ENCODE measurements around the gene KATNB1. TPM values are rescaled to one million over a fixed set of nuclear protein-coding genes. Genes with fewer than 3 reads are reported as not detected.

KATNB1 gene
- 83.7 TPM for polyA plus RNA-seq (2012; ENCODE audit: insufficient read length, low read depth)

GRCh38 chr16:57735755-57736418 is at the start of gene KATNB1:
Gene KATNB1, plus strand, starts transcription at chr16:57735770. Its CDS starts 1,474 bp downstream, at chr16:57737244.
- peak; percentile 8; the same call in 1 of the 2 replicates for TF ChIP-seq SIN3A (IDR thresholded peaks at IDR 0.05; ENCODE audit: borderline replicate concordance, insufficient read depth, low read length)
- TF ChIP-seq POLR2AphosphoS5 (IDR thresholded peaks at IDR 0.05; ENCODE audit: low read depth, low read length), result no peak
- TF ChIP-seq FOXP2 (optimal IDR thresholded peaks at IDR 0.05; ENCODE audit: borderline replicate concordance, extremely low read depth, extremely low read length, insufficient read depth), result peak; percentile 36
- TF ChIP-seq REST (IDR thresholded peaks at IDR 0.05; ENCODE audit: insufficient read depth in 1 of 2, low read depth in 2 of 2, low read length in 2 of 2), result no peak
- TF ChIP-seq TAF1 (IDR thresholded peaks at IDR 0.05; ENCODE audit: borderline replicate concordance, insufficient read depth, low read length), result no peak

- TF ChIP-seq POLR2AphosphoS5 (IDR thresholded peaks at IDR 0.05; ENCODE audit: low read depth, low read length), result no peak
- TF ChIP-seq REST (IDR thresholded peaks at IDR 0.05; ENCODE audit: insufficient read depth in 1 of 2, low read depth in 2 of 2, low read length in 2 of 2), result no peak
- TF ChIP-seq TAF1 (IDR thresholded peaks at IDR 0.05; ENCODE audit: borderline replicate concordance, insufficient read depth, low read length), result no peak
- no peak for TF ChIP-seq SIN3A (IDR thresholded peaks at IDR 0.05; ENCODE audit: borderline replicate concordance, insufficient read depth, low read length)
- TF ChIP-seq FOXP2 (optimal IDR thresholded peaks at IDR 0.05; ENCODE audit: borderline replicate concordance, extremely low read depth, extremely low read length, insufficient read depth), result no peak
These were observed 49.0 kb upstream of the KATNB1 start for GRCh38 chr16:57686577-57686976.

GRCh38 chr16:57687363-57687929 is 48.1 kb upstream of the KATNB1 start:
- TF ChIP-seq SIN3A (IDR thresholded peaks at IDR 0.05; ENCODE audit: borderline replicate concordance, insufficient read depth, low read length) (no peak), FOXP2 (optimal IDR thresholded peaks at IDR 0.05; ENCODE audit: borderline replicate concordance, extremely low read depth, extremely low read length, insufficient read depth) (no peak), TAF1 (IDR thresholded peaks at IDR 0.05; ENCODE audit: borderline replicate concordance, insufficient read depth, low read length) (no peak), REST (IDR thresholded peaks at IDR 0.05; ENCODE audit: insufficient read depth in 1 of 2, low read depth in 2 of 2, low read length in 2 of 2) (no peak), POLR2AphosphoS5 (IDR thresholded peaks at IDR 0.05; ENCODE audit: low read depth, low read length) (no peak)

- TF ChIP-seq SIN3A (IDR thresholded peaks at IDR 0.05; ENCODE audit: borderline replicate concordance, insufficient read depth, low read length) (no peak), POLR2AphosphoS5 (IDR thresholded peaks at IDR 0.05; ENCODE audit: low read depth, low read length) (no peak), REST (IDR thresholded peaks at IDR 0.05; ENCODE audit: insufficient read depth in 1 of 2, low read depth in 2 of 2, low read length in 2 of 2) (no peak), TAF1 (IDR thresholded peaks at IDR 0.05; ENCODE audit: borderline replicate concordance, insufficient read depth, low read length) (no peak), FOXP2 (optimal IDR thresholded peaks at IDR 0.05; ENCODE audit: borderline replicate concordance, extremely low read depth, extremely low read length, insufficient read depth) (no peak)
These were observed 47.0 kb upstream of the KATNB1 start for GRCh38 chr16:57688487-57688986.

Measured in PFSK-1 (cell line).